ENCODE measurements around the gene NARS2.

GRCh38 chr11:78391424-78391823, 183.2 kb downstream of the NARS2 start:
- TF ChIP-seq POLR2A (IDR thresholded peaks at IDR 0.05; ENCODE audit: low read length) (no peak), GATA1 (IDR thresholded peaks at IDR 0.05; ENCODE audit: low read depth, low read length) (no peak)
